Skeletal muscle cell (primary cell): ENCODE results near the gene ZNF354C.

Experiments used
- DNase-seq: peaks from one replicate; pipeline ENCODE4 v3.0.0-alpha.2; 2010; ENCODE audit warnings: low read depth
- H3K4me3 ChIP-seq: 2 replicates; pipeline ENCODE4 v1.5.1; 2011; ENCODE audit warnings: low read depth, mild to moderate bottlenecking, control low read depth, low read length, moderate library complexity

ZNF354C gene

DNA sequence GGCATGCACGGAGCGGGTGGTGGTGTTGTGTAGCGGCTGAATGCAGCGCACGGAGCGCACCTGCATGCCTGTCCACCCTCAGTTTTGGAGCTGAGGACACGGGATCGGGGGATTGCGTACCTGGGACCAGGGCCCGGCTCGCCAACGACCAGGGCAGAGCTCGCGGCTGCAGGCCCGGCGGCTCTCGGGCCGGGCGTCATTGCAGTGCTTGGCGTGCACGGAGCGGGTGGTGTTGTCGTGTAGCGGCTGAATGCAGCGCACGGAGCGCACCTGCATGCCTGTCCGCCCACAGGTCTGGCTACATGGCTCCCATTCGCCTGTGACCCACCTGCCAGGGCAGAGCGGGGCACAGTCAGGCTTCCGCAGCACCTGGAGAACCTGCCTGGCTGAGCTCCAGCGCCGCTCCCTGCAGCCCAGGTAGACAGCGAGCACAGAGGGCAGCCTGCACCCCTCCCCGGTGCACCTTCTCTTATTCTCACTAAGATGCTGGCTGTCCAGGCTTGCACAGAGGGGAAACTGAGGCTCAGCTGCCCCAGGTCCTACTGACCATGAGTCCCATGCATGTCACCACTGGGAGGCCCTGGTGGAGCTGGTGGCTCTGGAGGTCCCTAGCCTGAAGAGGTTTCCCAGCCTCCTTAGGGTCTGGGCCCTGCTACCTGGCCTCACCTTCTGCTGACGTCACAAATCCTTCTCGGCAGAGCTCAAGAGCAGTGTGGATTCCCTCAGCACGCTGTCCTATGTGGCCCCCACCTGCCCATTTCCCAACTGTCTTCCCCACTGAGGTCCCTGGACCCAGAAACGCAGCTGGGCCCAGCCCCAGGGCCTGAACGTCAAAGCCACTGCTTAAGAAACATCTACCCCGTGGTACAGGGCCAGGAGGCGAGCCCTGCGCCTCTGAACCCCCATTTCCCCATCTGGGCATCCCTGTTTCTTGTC, 64.9 kb downstream of the ZNF354C start:
- DNase-seq: no peak
- no peak overlapping the region for H3K4me3 ChIP-seq

DNA sequence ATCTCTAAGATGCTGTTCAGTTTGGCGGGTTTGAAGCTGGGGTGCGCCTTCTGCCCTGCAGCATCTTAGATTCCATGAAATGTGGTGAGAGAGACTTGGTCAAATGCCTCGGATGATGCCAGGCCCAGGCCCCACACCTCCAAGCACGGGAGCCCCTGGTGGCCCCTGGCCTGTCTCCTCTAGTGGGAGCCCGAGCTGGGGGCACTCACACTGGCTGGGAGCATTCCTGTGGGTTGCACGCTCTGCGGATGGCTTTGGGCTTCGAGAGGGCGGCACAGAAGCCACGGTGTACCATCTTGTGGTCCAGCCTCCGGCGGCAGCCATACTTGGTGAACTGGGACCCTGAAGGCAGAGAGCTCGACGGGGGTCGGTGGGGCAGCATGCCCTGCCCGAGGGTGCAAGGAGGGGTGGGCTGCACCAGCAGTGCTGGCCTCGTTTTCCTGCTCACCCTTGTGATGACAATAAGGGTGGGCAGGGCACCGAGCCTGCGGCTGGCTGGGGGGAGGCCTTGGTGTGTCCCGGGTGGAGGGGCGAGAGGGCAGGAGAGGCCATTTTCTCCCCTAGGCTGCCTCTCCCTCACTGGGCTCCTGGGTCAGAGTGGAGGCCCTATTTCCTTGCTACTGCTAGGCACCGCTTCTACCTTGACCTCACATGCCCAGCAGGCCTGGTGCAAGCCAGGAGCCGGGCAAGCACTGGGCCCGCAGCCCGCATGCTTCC, 65.8 kb downstream of the ZNF354C start:
- no peak overlapping the region for H3K4me3 ChIP-seq

DNA sequence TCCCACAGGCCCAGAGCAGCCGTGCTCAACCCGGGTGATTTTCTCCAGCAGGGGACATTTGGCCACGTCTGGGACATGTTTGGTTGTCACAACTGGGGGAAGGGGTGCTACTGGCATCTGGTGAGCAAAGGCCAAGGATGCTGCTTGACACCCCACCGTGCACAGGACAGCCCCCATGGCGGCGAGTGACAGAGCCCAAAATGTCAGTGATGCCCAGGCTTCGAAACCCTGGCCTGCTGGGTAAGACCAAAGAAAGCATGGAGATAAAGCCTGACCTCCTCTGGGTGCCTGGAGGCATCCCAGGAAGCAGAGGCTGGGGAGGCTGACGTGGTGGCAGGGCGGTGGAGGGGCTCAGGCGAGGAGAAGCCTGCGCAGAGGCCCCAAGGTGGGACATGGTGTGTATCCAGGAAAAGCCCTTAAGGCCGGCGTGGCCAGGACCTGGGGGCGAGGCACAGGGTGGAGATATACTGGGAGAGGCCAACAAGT, 66.4 kb downstream of the ZNF354C start:
- DNase-seq: no peak

More for the DNA sequence above, 65.8 kb downstream of the ZNF354C start:
- no peak for DNase-seq

GRCh38 chr5:179127136-179128040, 67.2 kb downstream of the ZNF354C start:
- no peak for DNase-seq
- no peak overlapping the region for H3K4me3 ChIP-seq

More for the DNA sequence above, 66.4 kb downstream of the ZNF354C start:
- H3K4me3 ChIP-seq: no peak overlapping the region

GRCh38 chr5:179128041-179128365, 67.8 kb downstream of the ZNF354C start:
- H3K4me3 ChIP-seq: no peak overlapping the region
- no peak for DNase-seq

GRCh38 chr5:179128976-179129375, 68.8 kb downstream of the ZNF354C start:
- no peak for DNase-seq

GRCh38 chr5:179129607-179130071, 69.5 kb downstream of the ZNF354C start:
- no peak overlapping the region for H3K4me3 ChIP-seq
- no peak for DNase-seq

More at GRCh38 chr5:179128976-179129375, 68.8 kb downstream of the ZNF354C start:
- H3K4me3 ChIP-seq: no peak overlapping the region

DNA sequence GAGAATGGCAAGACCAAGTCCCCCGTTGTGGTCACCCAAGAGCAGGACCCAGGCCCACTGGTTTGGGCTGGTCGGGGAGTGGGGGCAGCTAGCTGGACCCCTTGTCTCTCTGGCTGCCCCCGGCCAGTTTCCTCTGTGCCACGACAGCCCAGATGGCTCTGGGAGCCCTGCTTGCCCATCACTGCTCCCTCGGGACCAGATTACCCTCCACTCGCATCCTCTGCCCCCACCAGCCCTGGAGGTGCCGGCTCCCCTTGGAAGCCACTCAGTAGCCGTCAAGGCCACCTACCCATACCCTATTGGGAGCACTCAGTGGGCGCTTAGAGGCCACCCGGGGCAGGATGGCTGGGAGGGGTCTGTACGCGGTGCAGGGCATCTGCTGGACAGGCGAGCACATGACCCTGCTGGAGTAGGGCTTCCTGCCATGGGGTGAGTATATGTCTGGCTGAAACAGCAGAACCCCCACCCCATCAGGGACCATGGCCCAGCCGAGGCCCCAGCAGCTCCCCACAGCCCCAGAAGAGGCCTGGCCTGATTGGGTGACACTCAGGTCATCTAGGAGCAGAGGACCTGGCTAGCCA, 70.0 kb downstream of the ZNF354C start:
- DNase-seq: no peak

DNA sequence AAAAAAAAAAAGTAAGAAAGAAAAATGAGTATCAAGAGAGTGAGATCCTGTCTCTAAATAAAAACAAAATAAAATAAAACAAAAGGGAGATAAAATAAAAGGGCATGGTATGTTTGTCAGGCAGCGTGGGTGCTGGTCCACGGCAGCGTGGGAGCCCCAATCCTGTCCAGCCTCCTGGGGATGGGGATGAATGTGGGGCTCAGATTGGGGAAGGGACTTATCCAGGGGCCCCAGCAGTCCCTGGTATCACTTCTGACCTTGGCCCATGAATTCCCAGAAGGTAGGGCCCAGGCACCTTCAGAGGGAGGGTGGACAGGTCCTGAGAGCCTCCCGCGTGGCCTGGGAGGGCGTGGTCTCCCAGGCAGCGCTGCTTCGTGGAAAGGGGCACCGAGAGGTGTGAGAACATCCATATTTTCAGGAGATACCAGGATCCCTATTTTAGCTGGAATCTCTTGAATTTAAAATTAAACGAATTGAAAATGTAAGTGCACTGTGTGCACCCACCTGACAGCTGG, 71.2 kb downstream of the ZNF354C start:
- no peak overlapping the region for H3K4me3 ChIP-seq
- no peak for DNase-seq

More for the DNA sequence above, 70.0 kb downstream of the ZNF354C start:
- H3K4me3 ChIP-seq: no peak overlapping the region

- no peak for DNase-seq
- H3K4me3 ChIP-seq: no peak overlapping the region
These were observed 71.9 kb downstream of the ZNF354C start for GRCh38 chr5:179131886-179132585.

DNA sequence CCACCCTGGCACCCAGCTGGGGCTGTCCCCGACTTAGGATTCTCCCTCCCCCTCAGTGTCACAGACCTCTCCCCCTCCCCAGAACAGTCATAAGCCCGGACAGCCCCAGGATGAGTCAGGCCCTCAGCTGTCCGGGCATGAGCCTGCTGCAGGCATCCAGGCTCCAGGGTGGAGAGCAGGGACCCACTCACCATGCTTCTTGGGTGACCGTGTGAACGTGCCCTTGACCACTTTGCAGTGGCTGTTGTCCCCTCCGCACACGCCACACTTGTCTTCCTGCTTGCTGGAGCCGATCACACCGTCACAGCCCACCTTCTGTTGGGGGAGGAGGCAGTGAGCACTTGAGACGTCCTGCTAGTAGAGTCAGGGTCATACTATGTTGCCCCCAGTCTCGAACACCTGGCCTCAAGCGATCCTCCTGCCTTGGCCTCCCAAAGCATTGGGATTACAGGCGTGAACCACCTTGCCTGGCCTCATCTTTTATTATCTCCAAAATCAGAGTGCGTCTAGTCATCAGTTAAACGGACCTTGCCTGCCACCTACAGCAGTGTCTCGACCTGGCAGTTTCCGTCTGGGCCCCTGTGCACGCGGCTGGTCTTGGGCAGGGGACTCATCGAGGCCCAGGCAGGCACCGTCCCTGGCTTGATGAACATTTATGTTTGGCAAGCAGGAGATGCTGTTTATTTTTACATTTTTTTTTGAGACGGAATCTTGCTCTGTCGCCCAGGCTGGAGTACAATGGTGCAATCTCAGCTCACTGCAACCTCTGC, 72.6 kb downstream of the ZNF354C start:
- no peak for DNase-seq
- H3K4me3 ChIP-seq: no peak overlapping the region
